ENCODE measurements around the gene ZEB2. TPM values are rescaled to one million over a fixed set of nuclear protein-coding genes. Genes with fewer than 3 reads are reported as not detected.

Gene ZEB2
- total and polyA plus RNA-seq, 7 donors: 8.1 to 70.6 (median 51.0) TPM

DNA sequence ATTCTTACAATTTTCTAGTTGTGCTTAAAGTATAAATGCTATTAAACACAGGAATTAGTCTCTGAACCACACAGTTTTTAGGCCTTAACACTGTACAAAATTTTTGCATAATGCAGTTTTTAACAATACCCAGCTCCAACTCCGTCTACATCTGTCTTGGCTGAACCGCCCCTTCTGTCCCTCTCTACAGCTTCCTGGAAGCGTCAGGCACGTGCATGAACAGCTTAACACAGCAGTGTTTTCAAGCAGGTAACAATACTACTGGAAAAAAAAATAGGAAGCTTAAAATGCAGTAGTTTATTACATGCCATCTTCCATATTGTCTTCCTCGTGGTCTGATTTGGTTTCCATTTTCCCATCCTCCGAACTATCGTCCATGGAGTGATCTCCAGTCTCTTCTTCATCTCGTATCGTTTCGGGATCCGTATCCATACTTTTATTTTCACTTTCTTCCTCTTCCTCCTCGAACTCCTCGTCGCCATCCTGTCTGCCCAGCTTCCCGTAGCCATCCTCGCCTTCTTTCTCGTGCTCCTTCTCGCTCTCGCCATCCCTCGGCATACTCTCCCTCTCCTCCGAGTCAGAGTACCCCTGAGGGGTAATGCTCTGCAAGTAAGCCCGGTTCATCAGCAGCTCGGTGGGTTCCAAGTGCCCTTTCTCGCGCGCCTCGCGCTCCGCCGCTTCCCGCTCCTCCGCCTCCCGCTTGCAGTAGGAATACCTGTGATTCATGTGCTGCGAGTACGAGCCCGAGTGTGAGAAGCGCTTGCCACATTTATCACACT is 130.6 kb downstream of the ZEB2 start:
- H3K4me3 ChIP-seq: peak overlapping the region in 1 of 4 donors; percentile 10
- no peak overlapping the region for H3K27ac ChIP-seq
- no peaks in the 10 kb centered on the region for H3K27me3 ChIP-seq
- intact Hi-C loops (cut with DNase I): no loop called here
- peaks cover 0 to 15% (median 0%) of the 10 kb centered on the region in 4 donors for H3K36me3 ChIP-seq
- DNase-seq: no peak
- H3K9me3 ChIP-seq: no peaks in the 10 kb centered on the region
- H3K4me1 ChIP-seq: peaks cover 0 to 14% (median 3%) of the 10 kb centered on the region in 4 donors
- 22 to 71% methylated on average over 37 of the region's 37 CpGs for WGBS, 2 donors
- no peak for TF ChIP-seq POLR2A (IDR thresholded peaks at IDR 0.05)
- TF ChIP-seq, protein P1, sequence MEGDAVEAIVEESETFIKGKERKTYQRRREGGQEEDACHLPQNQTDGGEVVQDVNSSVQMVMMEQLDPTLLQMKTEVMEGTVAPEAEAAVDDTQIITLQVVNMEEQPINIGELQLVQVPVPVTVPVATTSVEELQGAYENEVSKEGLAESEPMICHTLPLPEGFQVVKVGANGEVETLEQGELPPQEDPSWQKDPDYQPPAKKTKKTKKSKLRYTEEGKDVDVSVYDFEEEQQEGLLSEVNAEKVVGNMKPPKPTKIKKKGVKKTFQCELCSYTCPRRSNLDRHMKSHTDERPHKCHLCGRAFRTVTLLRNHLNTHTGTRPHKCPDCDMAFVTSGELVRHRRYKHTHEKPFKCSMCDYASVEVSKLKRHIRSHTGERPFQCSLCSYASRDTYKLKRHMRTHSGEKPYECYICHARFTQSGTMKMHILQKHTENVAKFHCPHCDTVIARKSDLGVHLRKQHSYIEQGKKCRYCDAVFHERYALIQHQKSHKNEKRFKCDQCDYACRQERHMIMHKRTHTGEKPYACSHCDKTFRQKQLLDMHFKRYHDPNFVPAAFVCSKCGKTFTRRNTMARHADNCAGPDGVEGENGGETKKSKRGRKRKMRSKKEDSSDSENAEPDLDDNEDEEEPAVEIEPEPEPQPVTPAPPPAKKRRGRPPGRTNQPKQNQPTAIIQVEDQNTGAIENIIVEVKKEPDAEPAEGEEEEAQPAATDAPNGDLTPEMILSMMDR (IDR thresholded peaks at IDR 0.05): no peak
- no peak for TF ChIP-seq POLR2AphosphoS5 (IDR thresholded peaks at IDR 0.05)
- TF ChIP-seq EP300 (IDR thresholded peaks at IDR 0.05): no peak

DNA sequence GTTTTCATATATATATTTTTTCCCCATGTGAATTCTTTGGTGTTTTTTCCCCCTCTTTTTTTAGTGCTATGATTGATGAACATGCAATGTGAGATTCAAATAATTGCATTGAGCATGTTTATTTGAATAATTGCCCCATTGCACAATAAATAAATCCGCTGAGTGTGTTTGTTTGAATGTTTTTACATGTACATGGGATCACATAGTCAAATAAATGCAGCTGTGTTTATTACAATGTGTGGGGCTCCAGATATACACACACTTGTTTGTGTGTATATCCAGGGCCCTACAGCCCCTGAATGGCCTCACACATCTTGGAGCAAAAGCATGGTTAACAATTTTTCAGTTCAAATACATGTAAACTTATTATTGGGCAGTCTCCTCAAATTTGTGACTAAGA is 134.5 kb downstream of the ZEB2 start:
- H3K4me3 ChIP-seq: no peak overlapping the region
- TF ChIP-seq POLR2AphosphoS5 (IDR thresholded peaks at IDR 0.05): no peak
- no peak for TF ChIP-seq EP300 (IDR thresholded peaks at IDR 0.05)
- TF ChIP-seq POLR2A (IDR thresholded peaks at IDR 0.05): no peak
- TF ChIP-seq, protein P1 (IDR thresholded peaks at IDR 0.05): no peak
- H3K9me3 ChIP-seq: no peaks in the 10 kb centered on the region
- H3K4me1 ChIP-seq: peaks cover 0 to 4% (median under 1%) of the 10 kb centered on the region in 4 donors
- H3K36me3 ChIP-seq: peaks cover 0 to 8% (median 0%) of the 10 kb centered on the region in 4 donors
- no peak for DNase-seq
- H3K27me3 ChIP-seq: no peaks in the 10 kb centered on the region
- WGBS, 2 donors: 76 to 83% methylated on average over 1 of the region's 1 CpG
- no peak overlapping the region for H3K27ac ChIP-seq
- intact Hi-C loops (cut with DNase I): no loop called here

DNA sequence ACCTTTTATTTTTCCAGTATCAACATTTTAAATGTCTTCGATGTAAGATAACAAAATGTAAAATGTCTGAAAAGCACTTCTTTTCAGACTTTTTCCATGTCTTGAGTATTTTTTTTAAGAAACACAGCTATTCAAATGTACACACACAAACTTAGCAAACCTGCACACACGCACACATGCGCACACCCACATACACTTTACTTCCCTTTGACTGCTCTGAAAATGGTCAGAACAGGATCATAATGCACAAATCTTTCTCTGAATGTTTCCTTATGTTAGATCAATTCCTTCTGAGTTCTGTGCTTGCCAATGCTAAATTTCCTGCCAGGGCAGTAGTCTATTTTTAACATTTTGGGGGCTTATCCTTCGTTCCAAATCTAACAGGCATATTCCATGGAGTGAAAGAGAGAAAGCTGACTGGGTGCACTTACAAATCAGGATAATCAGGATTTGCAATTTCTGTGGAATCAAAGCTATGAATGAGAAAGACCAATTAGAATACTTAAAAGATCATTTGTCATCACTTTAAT is 136.3 kb downstream of the ZEB2 start:
- H3K27me3 ChIP-seq: no peaks in the 10 kb centered on the region
- no peak overlapping the region for H3K27ac ChIP-seq
- no peak overlapping the region for H3K4me3 ChIP-seq
- no peaks in the 10 kb centered on the region for H3K36me3 ChIP-seq
- intact Hi-C loops (cut with DNase I): no loop called here
- no peaks in the 10 kb centered on the region for H3K9me3 ChIP-seq
- DNase-seq: no peak
- WGBS, 2 donors: 86 to 91% methylated on average over 4 of the region's 4 CpGs
- H3K4me1 ChIP-seq: no peaks in the 10 kb centered on the region
- no peak for TF ChIP-seq POLR2AphosphoS5 (IDR thresholded peaks at IDR 0.05)
- TF ChIP-seq, protein P1 (IDR thresholded peaks at IDR 0.05): no peak
- no peak for TF ChIP-seq POLR2A (IDR thresholded peaks at IDR 0.05)
- no peak for TF ChIP-seq EP300 (IDR thresholded peaks at IDR 0.05)

DNA sequence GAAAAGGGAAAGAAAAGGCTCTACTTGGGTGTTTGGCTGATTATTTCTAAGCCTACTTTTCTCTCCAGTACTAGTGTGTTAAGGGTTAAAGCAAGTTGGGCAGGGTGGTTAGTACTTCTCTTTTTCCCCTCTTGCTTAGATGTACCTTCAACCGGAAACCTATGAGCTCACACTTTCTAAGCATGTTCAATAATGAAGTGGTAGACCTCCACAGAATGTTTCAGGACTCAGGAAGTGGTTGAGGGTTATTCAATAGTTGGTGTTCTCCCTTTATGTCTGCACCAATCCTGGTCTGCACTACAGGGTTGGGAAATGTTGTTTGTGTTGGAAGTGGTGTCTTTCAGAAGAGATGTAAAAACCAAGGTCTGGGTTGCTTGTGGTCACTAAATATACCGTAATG is 137.1 kb downstream of the ZEB2 start:
- Histone ChIP-seq H3K9me3 (no peaks in the 10 kb centered on the region), H3K4me3 (no peak overlapping the region), H3K4me1 (no peaks in the 10 kb centered on the region), H3K27ac (no peak overlapping the region), H3K36me3 (no peaks in the 10 kb centered on the region), H3K27me3 (no peaks in the 10 kb centered on the region)
- intact Hi-C loops (cut with DNase I): no loop called here
- WGBS, 2 donors: 45 to 73% methylated on average over 2 of the region's 2 CpGs
- no peak for DNase-seq
- TF ChIP-seq POLR2AphosphoS5 (IDR thresholded peaks at IDR 0.05) (no peak), EP300 (IDR thresholded peaks at IDR 0.05) (no peak), POLR2A (IDR thresholded peaks at IDR 0.05) (no peak)
- TF ChIP-seq, protein P1 (IDR thresholded peaks at IDR 0.05): no peak

Measured in sigmoid colon (tissue), 7 donors.